Activated CD4-positive, alpha-beta T cell treated with anti-CD3 and anti-CD28 coated beads for 36 hours (primary cell): ENCODE measurements around the gene CELSR3. TPM values are rescaled to one million over a fixed set of nuclear protein-coding genes. Genes with fewer than 3 reads are reported as not detected.

Experiments
- ATAC-seq: fragments of 200-7000 bp; cut with Tn5 transposase; one replicate; pipeline ENCODE4 v1.10.0; 2021; ENCODE audit warnings: mild to moderate bottlenecking, moderate library complexity
- CTCF ChIA-PET: fragments of 350-600 bp; sonication (Branson Sonifier 250); formaldehyde crosslinking; loops from one replicate; lab custom pipeline; 2021; ENCODE audit warnings: antibody characterized with exemption; lab: Charles Lee
- POLR2A ChIA-PET: fragments of 350-600 bp; sonication (Branson Sonifier 250); formaldehyde crosslinking; loops from one replicate; lab custom pipeline; 2021; ENCODE audit warnings: antibody characterized with exemption, inconsistent platforms; lab: Charles Lee
- DNase-seq: peaks from one replicate; pipeline ENCODE4 v3.0.0-alpha.2; 2020
- H3K27ac Mint-ChIP-seq: one replicate; pipeline ENCODE4 v1.8.0; 2021; ENCODE audit warnings: mixed read lengths
- H3K27me3 Mint-ChIP-seq: one replicate; pipeline ENCODE4 v1.8.0; 2021; ENCODE audit warnings: mixed read lengths
- H3K36me3 Mint-ChIP-seq: one replicate; pipeline ENCODE4 v1.8.0; 2021; ENCODE audit warnings: low read depth, mixed read lengths
- H3K4me1 Mint-ChIP-seq: one replicate; pipeline ENCODE4 v1.8.0; 2021; ENCODE audit warnings: mixed read lengths
- H3K4me3 Mint-ChIP-seq: one replicate; pipeline ENCODE4 v1.8.0; 2021; ENCODE audit warnings: mild to moderate bottlenecking, moderate library complexity, mixed read lengths
- H3K9me3 Mint-ChIP-seq: one replicate; pipeline ENCODE4 v1.8.0; 2021; ENCODE audit warnings: low read depth, mixed read lengths
- intact Hi-C, 2 experiments: fragments of 100-400 bp; cut with DNase I in 1 of 2; cut with micrococcal nuclease in 1 of 2; formaldehyde crosslinking; loops; one replicate each; pipeline versions ENCODE4 v1.14.2 to v1.15.1; 2022 to 2024; cut with DNase I, micrococcal nuclease
- microRNA-seq: library from miRNA; unstranded; fragments of <30 nt; microRNA quantifications from one replicate; pipeline ENCODE4 v1.2.0, GENCODE V29; 2021; ENCODE audit warnings: borderline replicate concordance
- total RNA-seq, 2 experiments: library from RNA; stranded (reverse); gene quantifications; one replicate each; pipeline ENCODE4 v1.2.3, GENCODE V29; 2021

Gene CELSR3
- total RNA-seq, 2 experiments from 2014 or later: 7.9 to 8.1 TPM

GRCh38 chr3:48593337-48593736, 69.3 kb downstream of the CELSR3 start:
- no peak overlapping the region for H3K27ac Mint-ChIP-seq
- H3K36me3 Mint-ChIP-seq: no peaks in the 10 kb centered on the region
- intact Hi-C loops: no loop called here
- H3K27me3 Mint-ChIP-seq: peaks cover 29% of the 10 kb centered on the region
- CTCF ChIA-PET: interaction anchor here (0.6 kb wide), 1 partner anchor 64 kb away, joined by 3 read pairs; no protein-coding TSS in a partner anchor
- H3K4me3 Mint-ChIP-seq: no peak overlapping the region
- no peaks in the 10 kb centered on the region for H3K9me3 Mint-ChIP-seq
- DNase-seq (no peak), ATAC-seq (no peak)
- POLR2A ChIA-PET: no interaction called here
- H3K4me1 Mint-ChIP-seq: no peaks in the 10 kb centered on the region

GRCh38 chr3:48592519-48593087, 70.1 kb downstream of the CELSR3 start:
- no peak overlapping the region for H3K27ac Mint-ChIP-seq
- intact Hi-C loops: no loop called here
- H3K36me3 Mint-ChIP-seq: no peaks in the 10 kb centered on the region
- POLR2A ChIA-PET: no interaction called here
- H3K9me3 Mint-ChIP-seq: no peaks in the 10 kb centered on the region
- H3K4me1 Mint-ChIP-seq: no peaks in the 10 kb centered on the region
- DNase-seq: no peak
- peaks cover 29% of the 10 kb centered on the region for H3K27me3 Mint-ChIP-seq
- H3K4me3 Mint-ChIP-seq: no peak overlapping the region
- no peak for ATAC-seq
- CTCF ChIA-PET: no interaction called here

GRCh38 chr3:48591886-48592518, 70.7 kb downstream of the CELSR3 start:
- ChIA-PET POLR2A (no interaction called here), CTCF (no interaction called here)
- ATAC-seq: no peak

GRCh38 chr3:48591436-48591835, 71.2 kb downstream of the CELSR3 start:
- H3K27me3 Mint-ChIP-seq: peaks cover 34% of the 10 kb centered on the region

More at GRCh38 chr3:48591886-48592518, 70.7 kb downstream of the CELSR3 start:
- no peaks in the 10 kb centered on the region for H3K9me3 Mint-ChIP-seq
- no peak for DNase-seq
- intact Hi-C loops: no loop called here
- H3K4me1 Mint-ChIP-seq: no peaks in the 10 kb centered on the region
- no peak overlapping the region for H3K4me3 Mint-ChIP-seq
- H3K27me3 Mint-ChIP-seq: peaks cover 32% of the 10 kb centered on the region
- no peak overlapping the region for H3K27ac Mint-ChIP-seq
- no peaks in the 10 kb centered on the region for H3K36me3 Mint-ChIP-seq

GRCh38 chr3:48588230-48588629, 74.5 kb downstream of the CELSR3 start:
- CTCF ChIA-PET: no interaction called here
- H3K27me3 Mint-ChIP-seq: peaks cover 24% of the 10 kb centered on the region
- H3K4me3 Mint-ChIP-seq: no peak overlapping the region
- DNase-seq (no peak), ATAC-seq (no peak)
- no peaks in the 10 kb centered on the region for H3K4me1 Mint-ChIP-seq
- no peaks in the 10 kb centered on the region for H3K9me3 Mint-ChIP-seq
- intact Hi-C loops: no loop called here
- no peak overlapping the region for H3K27ac Mint-ChIP-seq
- POLR2A ChIA-PET: no interaction called here
- no peaks in the 10 kb centered on the region for H3K36me3 Mint-ChIP-seq

More at GRCh38 chr3:48591436-48591835, 71.2 kb downstream of the CELSR3 start:
- Mint-ChIP-seq H3K4me3 (no peak overlapping the region), H3K9me3 (no peaks in the 10 kb centered on the region), H3K4me1 (no peaks in the 10 kb centered on the region), H3K27ac (no peak overlapping the region), H3K36me3 (no peaks in the 10 kb centered on the region)
- POLR2A ChIA-PET: no interaction called here
- CTCF ChIA-PET: interaction anchor here (0.5 to 0.6 kb wide), 2 partner anchors 52 to 440 kb away, joined by 3 read pairs; no protein-coding TSS in a partner anchor
- ATAC-seq (no peak), DNase-seq (no peak)
- intact Hi-C loops: no loop called here

DNA sequence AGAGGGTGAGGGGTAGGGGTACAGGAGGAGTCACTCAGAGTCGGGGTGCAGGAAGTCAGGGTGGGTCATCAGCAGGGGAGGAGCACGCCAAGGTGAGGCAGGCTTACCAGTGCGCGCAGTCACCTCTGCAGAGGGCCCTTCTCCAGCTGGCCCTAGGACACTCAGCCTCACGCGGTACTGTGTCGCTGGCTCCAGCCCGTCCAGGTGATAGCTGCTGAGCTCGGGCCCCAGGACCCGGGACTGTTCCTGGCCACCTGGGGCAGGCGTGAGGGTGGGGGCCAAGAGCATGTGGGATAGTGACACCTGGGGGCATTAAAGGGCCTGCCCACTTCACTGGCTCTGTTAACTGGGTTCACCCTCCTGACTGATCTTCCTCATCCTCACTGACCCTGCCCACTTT, 75.0 kb downstream of the CELSR3 start:
- no peak for ATAC-seq
- H3K4me3 Mint-ChIP-seq: no peak overlapping the region
- H3K27me3 Mint-ChIP-seq: peaks cover 21% of the 10 kb centered on the region
- intact Hi-C loops: no loop called here
- no peak for DNase-seq
- H3K36me3 Mint-ChIP-seq: no peaks in the 10 kb centered on the region
- ChIA-PET CTCF (no interaction called here), POLR2A (no interaction called here)
- no peaks in the 10 kb centered on the region for H3K4me1 Mint-ChIP-seq
- H3K27ac Mint-ChIP-seq: no peak overlapping the region
- no peaks in the 10 kb centered on the region for H3K9me3 Mint-ChIP-seq

Small RNA genes lying within 50 kb of the gene (microRNA-seq; reads per million reads assigned to microRNA genes)
- gene MIR4793: 1.1 reads per million

Other genes starting within 250 kb of the CELSR3 start
- 1 to 10 TPM; 3.7 to 5.1 TPM for gene PLXNB1, start 232.8 kb downstream of the CELSR3 start, total RNA-seq
- 10 to 100 TPM; 17.5 to 25.0 TPM for gene CCDC51, start 222.8 kb downstream of the CELSR3 start, total RNA-seq
- gene TMA7, start 222.6 kb downstream of the CELSR3 start, total RNA-seq: 100 to 1,000 TPM; 260 to 324 TPM
- 10 to 100 TPM; 16.8 to 21.0 TPM for gene ATRIP, start 216.1 kb downstream of the CELSR3 start, total RNA-seq
- gene SHISA5, start 158.7 kb downstream of the CELSR3 start, total RNA-seq: 10 to 100 TPM; 52.9 to 68.8 TPM
- 10 to 100 TPM; 58.4 to 63.7 TPM for gene PFKFB4, start 106.1 kb downstream of the CELSR3 start, total RNA-seq
- not detected for gene UCN2, start 99.1 kb downstream of the CELSR3 start, total RNA-seq
- gene COL7A1, start 67.6 kb downstream of the CELSR3 start, total RNA-seq: under 1 TPM; 0.65 to 0.85 TPM
- 100 to 1,000 TPM; 205 to 231 TPM for gene UQCRC1, start 53.2 kb downstream of the CELSR3 start, total RNA-seq
- gene TMEM89, start 41.1 kb downstream of the CELSR3 start, total RNA-seq: under 1 TPM in 1 of 2 experiments, not detected in 1; 0.30 TPM
- 10 to 100 TPM; 35.0 to 38.5 TPM for gene SLC26A6, start 27.4 kb downstream of the CELSR3 start, total RNA-seq
- 10 to 100 TPM; 61.0 to 67.3 TPM for gene NCKIPSD, start 23.0 kb upstream of the CELSR3 start, total RNA-seq
- 10 to 100 TPM; 39.4 to 48.3 TPM for gene IP6K2, start 54.3 kb upstream of the CELSR3 start, total RNA-seq
- 10 to 100 TPM; 28.7 to 35.2 TPM for gene PRKAR2A, start 185.0 kb upstream of the CELSR3 start, total RNA-seq
- 10 to 100 TPM; 15.8 to 18.5 TPM for gene SLC25A20, start 236.0 kb upstream of the CELSR3 start, total RNA-seq